Measurements from ENCODE around the gene ZNF77.
"Not testable (repeated sequence)": the region's sequence is repeated elsewhere in the genome, so short reads cannot be mapped to it uniquely, and the experiment has no call there.

The ZNF77 gene

GRCh38 chr19:2969104-2969504 is 24.3 kb upstream of the ZNF77 start:
- DNase-seq: peak; percentile 98

- no peak for DNase-seq
These were observed 23.2 kb upstream of the ZNF77 start for GRCh38 chr19:2967972-2968371.

- DNase-seq: no peak
These were observed 20.1 kb upstream of the ZNF77 start for GRCh38 chr19:2964874-2965273.

GRCh38 chr19:2963631-2964030 is 18.9 kb upstream of the ZNF77 start:
- DNase-seq: not testable (repeated sequence)

GRCh38 chr19:2963122-2963521 is 18.4 kb upstream of the ZNF77 start:
- no peak for DNase-seq

GRCh38 chr19:2962018-2962670 is 17.4 kb upstream of the ZNF77 start:
- peak; percentile 78 for DNase-seq

- no peak for DNase-seq
These were observed 15.3 kb upstream of the ZNF77 start for GRCh38 chr19:2960120-2960519.

- DNase-seq: no peak
These were observed 12.4 kb upstream of the ZNF77 start for GRCh38 chr19:2957160-2957559.

GRCh38 chr19:2952953-2953481 is 8.2 kb upstream of the ZNF77 start:
- no peak for DNase-seq

GRCh38 chr19:2950286-2951124 is 5.7 kb upstream of the ZNF77 start:
- peak; percentile 98 for DNase-seq

- peak; percentile 62 for DNase-seq
These were observed 5.1 kb upstream of the ZNF77 start for GRCh38 chr19:2949939-2950285.

GRCh38 chr19:2945575-2946184 is 909 bp upstream of the ZNF77 start:
- DNase-seq: no peak

GRCh38 chr19:2944403-2944774 is 382 bp downstream of the ZNF77 start:
- DNase-seq: no peak

GRCh38 chr19:2942928-2943640 is 1.7 kb downstream of the ZNF77 start:
- no peak for DNase-seq

GRCh38 chr19:2935863-2936262 is 8.9 kb downstream of the ZNF77 start:
- DNase-seq: not testable (repeated sequence)

GRCh38 chr19:2933490-2933910 is 11.3 kb downstream of the ZNF77 start:
- no peak for DNase-seq

- no peak for DNase-seq
These were observed 17.7 kb downstream of the ZNF77 start for GRCh38 chr19:2927032-2927430.

GRCh38 chr19:2926341-2927031 is 18.3 kb downstream of the ZNF77 start:
- no peak for DNase-seq

GRCh38 chr19:2923510-2923909 is 21.3 kb downstream of the ZNF77 start:
- peak; percentile 65 for DNase-seq

- DNase-seq: no peak
These were observed 21.8 kb downstream of the ZNF77 start for GRCh38 chr19:2922987-2923386.

GRCh38 chr19:2917275-2918184 is 27.2 kb downstream of the ZNF77 start:
- no peak for DNase-seq

All from NCI-H1092 treated with DMSO at 0.1 percent for 48 hours (cell line).